Sigmoid colon (tissue), 3 donors: ENCODE data around the gene SCAF1.

Experiments used
- POLR2A ChIP-seq, 2 donors: fragments of 450-650 bp; IDR thresholded peaks; one replicate each; pipeline ENCODE4 v1.6.1; 2016; ENCODE audit warnings: antibody characterized with exemption in 2 of 2, mild to moderate bottlenecking in 2 of 2, moderate library complexity in 2 of 2
- TF ChIP-seq, protein P1 (sequence below), 4 experiments: fragments of 450-650 bp in 3 of 4; fragments of 200-600 bp in 1 of 4; IDR thresholded peaks; one replicate each; pipeline ENCODE4 v1.5.1; 2016 to 2019; ENCODE audit warnings: antibody characterized with exemption in 4 of 4, mild to moderate bottlenecking in 3 of 4, moderate library complexity in 2 of 4

GRCh38 chr19:49690079-49690655 is 48.2 kb downstream of the SCAF1 start:
- TF ChIP-seq, protein P1, sequence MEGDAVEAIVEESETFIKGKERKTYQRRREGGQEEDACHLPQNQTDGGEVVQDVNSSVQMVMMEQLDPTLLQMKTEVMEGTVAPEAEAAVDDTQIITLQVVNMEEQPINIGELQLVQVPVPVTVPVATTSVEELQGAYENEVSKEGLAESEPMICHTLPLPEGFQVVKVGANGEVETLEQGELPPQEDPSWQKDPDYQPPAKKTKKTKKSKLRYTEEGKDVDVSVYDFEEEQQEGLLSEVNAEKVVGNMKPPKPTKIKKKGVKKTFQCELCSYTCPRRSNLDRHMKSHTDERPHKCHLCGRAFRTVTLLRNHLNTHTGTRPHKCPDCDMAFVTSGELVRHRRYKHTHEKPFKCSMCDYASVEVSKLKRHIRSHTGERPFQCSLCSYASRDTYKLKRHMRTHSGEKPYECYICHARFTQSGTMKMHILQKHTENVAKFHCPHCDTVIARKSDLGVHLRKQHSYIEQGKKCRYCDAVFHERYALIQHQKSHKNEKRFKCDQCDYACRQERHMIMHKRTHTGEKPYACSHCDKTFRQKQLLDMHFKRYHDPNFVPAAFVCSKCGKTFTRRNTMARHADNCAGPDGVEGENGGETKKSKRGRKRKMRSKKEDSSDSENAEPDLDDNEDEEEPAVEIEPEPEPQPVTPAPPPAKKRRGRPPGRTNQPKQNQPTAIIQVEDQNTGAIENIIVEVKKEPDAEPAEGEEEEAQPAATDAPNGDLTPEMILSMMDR (IDR thresholded peaks at IDR 0.05): peak in 1 of 4 experiments; percentile 11
- TF ChIP-seq POLR2A (IDR thresholded peaks at IDR 0.05): no peak
